GM21447 (cell line): ENCODE measurements around the gene SHISA7.

Experiments
- ATAC-seq: cut with Tn5 transposase; IDR thresholded peaks from one replicate; pipeline ENCODE4 v1.9.1; 2021; ENCODE audit not compliant: unreplicated experiment

SHISA7 gene

GRCh38 chr19:55391191-55391670 is 51.9 kb downstream of the SHISA7 start:
- no peak for ATAC-seq

DNA sequence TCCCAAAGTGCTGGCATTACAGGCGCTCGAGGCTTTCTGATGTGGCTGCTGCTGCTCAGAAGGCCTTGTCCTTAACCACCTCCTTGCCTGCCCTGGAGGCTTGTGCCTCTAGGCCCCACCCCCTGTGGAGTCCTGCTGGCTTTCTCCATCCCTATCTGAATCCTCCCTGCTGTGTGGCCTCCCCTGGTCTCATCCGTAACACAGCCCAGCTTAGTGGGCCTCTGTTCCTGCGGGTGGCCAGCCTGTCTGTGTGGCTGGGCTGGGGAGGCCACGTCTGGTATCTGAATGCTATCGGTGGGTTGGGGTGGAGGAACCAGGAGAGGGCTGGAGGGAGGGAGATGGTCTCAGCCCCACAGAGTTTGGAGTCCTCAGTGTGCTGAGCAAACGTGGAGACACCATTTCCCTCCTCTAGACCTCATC is 52.6 kb downstream of the SHISA7 start:
- ATAC-seq, result no peak

GRCh38 chr19:55389386-55390317 is 53.4 kb downstream of the SHISA7 start:
- no peak for ATAC-seq

DNA sequence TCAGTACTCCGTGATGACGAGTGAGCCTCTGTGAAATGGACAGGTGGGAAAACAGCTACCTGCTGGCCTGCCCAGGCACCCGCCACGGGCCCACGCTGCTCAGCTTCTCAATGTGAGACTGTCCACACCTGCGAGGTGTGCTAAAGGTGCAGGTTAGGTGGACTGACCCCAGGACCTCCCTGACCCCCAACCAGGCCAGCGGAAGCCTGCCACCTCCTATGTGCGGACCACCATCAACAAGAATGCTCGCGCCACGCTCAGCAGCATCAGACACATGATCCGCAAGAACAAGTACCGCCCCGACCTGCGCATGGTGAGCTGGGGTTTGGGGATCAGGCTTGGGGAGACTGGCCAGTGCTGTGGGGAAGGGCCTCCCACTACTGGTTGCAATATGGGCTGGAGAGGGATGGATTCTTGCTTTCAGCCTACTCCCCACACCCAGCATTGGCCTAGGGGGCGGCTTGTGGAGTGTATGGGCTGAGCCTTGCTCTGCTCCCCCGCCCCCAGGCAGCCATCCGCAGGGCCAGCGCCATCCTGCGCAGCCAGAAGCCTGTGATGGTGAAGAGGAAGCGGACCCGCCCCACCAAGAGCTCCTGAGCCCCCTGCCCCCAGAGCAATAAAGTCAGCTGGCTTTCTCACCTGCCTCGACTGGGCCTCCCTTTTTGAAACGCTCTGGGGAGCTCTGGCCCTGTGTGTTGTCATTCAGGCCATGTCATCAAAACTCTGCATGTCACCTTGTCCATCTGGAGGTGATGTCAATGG is 55.2 kb downstream of the SHISA7 start:
- ATAC-seq, result no peak

DNA sequence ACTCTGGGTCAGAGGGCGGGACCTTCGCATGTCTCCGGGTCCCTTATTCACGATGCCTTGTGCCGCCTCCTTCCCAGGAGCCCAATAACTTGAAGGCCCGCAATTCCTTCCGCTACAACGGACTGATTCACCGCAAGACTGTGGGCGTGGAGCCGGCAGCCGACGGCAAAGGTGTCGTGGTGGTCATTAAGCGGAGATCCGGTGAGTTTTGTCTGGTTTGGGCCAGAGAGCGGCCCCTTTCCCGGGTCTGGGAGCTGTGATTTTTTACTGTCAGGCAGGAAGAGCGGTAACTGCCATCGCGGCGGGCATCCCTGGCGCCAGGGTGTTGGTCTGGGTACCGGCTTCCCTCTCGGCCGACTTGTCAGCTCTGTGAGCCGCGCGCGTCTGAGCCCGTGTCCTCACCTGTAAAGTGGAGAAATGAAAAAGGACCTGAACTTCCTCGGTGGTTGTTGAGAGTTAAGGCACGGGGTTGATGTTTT is 56.6 kb downstream of the SHISA7 start:
- ATAC-seq, result no peak

GRCh38 chr19:55385724-55386492 is 57.2 kb downstream of the SHISA7 start, which contains the start of gene RPL28:
RPL28 (plus strand) TSS chr19:55385932; CDS start chr19:55386358, 426 bp downstream.
- ATAC-seq, result peak; percentile 54

- peak; percentile 55 for ATAC-seq
Measured at GRCh38 chr19:55384920-55385723, 58.0 kb downstream of the SHISA7 start.

GRCh38 chr19:55384131-55384919 is 58.8 kb downstream of the SHISA7 start, which contains the start of gene TMEM238:
TMEM238 (minus strand) TSS chr19:55384292; CDS start chr19:55384259, 33 bp downstream.
- no peak for ATAC-seq

GRCh38 chr19:55383279-55384130 is 59.6 kb downstream of the SHISA7 start:
- ATAC-seq, result no peak

DNA sequence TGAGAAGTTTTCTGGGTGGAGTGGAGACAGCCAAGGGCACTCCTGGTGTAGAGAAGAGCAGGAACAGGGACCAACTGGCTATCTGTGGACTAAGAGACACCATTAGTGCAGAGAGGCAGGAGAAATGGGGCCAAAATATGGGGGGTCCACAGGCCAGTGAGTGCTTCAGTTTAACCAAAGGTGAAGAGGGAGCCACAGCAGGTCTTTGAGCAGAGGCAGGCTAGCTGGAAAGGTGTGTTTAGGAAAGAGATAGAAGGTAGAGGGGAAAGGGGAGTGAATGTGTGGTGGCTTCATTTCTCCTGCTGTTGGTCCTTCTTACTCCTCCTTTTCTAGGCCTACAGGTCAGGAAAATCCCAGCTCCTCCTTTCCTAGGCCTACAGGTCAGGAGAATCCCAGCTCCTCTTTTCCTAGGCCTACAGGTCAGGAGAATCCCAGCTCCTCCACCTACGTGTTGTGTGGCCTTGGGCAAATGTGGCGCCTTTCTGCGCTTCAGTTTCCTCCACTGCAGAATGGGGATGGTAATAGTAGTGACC is 60.5 kb downstream of the SHISA7 start:
- no peak for ATAC-seq

DNA sequence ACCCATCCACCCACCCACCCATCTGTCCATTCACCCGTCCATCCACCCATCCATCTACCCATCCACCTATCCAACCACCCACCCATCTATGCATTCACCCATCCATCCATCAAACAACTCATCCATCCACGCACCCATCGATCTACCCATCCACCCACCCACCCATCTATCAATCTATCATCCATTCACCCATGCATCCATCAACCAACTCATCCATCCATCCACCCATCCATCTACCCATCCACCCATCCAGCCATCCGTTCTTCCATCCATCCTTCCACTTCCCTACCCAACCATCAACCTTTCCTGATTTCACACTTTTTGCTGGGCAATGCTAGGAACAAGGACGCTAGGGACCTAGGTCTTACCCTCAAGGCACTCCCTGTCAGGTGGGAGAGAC is 61.1 kb downstream of the SHISA7 start:
- ATAC-seq, result no peak

DNA sequence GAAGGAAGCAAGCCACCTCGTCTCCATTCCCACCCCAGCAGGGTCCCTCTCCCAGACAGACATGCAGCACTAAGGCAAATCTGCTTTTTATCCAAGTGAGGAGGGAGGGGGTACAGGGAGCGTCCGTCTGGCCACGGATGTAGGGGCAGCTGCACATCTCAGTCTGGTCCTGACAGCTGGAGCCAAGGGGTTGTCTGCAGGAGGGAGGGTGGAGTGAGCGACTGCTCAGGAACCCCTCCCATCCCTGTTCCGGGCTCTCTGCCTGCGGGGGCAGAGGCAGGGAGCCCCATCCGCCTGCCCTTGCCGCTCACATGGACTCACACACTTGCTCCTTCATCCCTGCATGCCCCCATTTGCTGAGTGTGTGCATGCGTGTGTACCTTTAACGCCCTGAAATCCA is 63.9 kb downstream of the SHISA7 start:
- no peak for ATAC-seq
